GM11168 (cell line): ENCODE data around the gene PCDHB11.
"Not testable (repeated sequence)": the region's sequence is repeated elsewhere in the genome, so short reads cannot be mapped to it uniquely, and the experiment has no call there.

Experiments
- in situ Hi-C: fragments of 300-500 bp; cut with MboI; formaldehyde crosslinking; loops from one replicate; pipeline ENCODE4 v1.12.0; 2022; ENCODE audit warnings: low sequenced_read_pairs; ENCODE audit not compliant: unreplicated experiment

The PCDHB11 gene

DNA sequence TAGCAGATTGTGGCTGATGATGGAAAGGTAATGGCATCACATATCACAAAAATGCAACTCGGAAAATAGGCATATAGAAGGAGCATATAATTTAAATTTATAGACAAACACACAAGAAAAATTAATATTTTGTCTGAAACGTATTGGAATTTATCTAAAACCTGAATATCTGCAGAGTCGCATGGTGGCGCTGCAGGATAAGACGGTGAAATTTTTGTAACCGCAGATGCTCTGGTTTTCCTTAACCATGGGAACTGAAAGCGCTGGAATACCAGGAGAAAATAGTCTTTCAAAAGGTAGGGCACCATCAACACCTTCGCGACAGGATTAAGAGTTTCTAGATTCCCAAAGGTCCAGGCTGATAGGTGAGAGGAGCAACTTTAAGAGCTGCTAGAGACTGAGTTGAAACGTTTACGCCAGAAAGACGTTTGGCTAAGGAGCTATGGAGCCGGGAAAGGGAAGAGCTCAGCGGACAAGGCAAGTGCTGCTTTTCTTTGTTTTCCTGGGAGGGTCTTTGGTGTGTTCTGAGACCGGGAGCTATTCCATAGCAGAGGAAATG, 34.8 kb downstream of the PCDHB11 start:
- in situ Hi-C loops, result no loop called here

DNA sequence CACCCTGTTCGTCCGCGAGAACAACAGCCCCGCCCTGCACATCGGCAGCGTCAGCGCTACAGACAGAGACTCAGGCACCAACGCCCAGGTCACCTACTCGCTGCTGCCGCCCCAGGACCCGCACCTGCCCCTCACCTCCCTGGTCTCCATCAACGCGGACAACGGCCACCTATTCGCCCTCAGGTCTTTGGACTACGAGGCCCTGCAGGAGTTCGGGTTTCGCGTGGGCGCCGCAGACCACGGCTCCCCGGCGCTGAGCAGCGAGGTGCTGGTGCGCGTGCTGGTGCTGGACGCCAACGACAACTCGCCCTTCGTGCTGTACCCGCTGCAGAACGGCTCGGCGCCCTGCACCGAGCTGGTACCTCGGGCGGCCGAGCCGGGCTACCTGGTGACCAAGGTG, 36.5 kb downstream of the PCDHB11 start:
- in situ Hi-C loops, result not testable (repeated sequence)

DNA sequence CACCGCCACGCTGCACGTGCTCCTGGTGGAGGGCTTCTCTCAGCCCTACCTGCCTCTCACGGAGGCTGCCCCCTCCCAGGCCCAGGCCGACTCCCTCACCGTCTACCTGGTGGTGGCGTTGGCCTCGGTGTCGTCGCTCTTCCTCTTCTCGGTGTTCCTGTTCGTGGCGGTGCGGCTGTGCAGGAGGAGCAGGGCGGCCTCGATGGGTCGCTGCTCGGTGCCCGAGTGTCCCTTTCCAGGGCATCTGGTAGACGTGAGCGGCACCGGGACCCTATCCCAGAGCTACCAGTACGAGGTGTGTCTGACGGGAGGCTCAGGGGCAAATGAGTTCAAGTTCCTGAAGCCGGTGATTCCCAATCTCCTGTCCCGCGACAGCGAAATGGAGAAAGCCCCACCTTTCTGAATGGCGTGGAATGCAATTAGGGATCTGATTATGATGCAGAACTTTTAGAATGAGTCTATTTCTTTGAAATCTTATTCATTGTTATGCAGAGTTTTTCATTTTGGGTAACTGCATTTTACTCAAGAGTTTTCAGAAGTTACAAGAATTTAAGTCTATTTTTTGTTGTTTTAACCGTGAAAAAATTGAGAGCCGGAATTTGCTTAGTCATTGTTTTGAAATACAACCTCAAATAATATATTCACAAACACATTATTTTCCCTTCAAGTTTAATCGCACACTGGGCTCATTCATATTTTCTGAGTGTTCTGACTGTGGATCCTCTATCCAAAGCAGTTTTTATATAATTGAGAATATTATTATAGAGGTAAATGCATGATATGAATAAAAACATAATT, 37.3 kb downstream of the PCDHB11 start:
- in situ Hi-C loops, result no loop called here

DNA sequence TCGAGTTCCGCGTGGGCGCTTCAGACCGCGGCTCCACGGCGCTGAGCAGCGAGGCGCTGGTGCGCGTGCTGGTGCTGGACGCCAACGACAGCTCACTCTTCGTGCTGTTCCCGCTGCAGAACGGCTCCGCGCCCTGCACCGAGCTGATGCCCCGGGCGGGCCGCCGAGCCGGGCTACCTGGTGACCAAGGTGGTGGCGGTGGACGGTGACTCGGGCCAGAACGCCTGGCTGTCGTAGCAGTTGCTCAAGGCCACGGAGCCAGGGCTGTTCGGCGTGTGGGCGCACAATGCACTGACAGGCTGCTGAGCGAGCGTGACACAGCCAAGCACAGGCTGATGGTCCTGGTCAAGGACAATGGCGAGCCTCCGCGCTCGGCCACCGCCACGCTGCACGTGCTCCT, 42.1 kb downstream of the PCDHB11 start:
- in situ Hi-C loops, result no loop called here

DNA sequence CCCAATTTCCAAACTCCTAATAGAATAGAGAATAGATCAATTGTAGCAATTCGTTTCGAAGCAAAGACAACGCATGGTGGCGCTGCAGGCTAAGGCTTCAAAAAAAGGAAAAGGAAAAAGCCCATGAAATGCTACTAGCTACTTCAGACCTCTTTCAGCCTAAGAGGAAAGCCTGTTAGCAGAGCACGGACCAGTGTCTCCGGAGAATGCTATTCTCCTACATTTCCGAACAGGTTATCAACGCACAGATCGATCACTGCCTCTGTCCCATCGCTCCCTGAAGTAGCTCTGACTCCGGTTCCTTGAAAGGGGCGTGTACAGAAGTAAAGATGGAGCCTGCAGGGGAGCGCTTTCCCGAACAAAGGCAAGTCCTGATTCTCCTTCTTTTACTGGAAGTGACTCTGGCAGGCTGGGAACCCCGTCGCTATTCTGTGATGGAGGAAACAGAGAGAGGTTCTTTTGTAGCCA, 45.9 kb downstream of the PCDHB11 start, which contains the start of gene PCDHB15:
PCDHB15 (plus strand) TSS at position 146 of the 468 bp plus-strand sequence; CDS start at position 330, 184 bp downstream.
- in situ Hi-C loops, result no loop called here

DNA sequence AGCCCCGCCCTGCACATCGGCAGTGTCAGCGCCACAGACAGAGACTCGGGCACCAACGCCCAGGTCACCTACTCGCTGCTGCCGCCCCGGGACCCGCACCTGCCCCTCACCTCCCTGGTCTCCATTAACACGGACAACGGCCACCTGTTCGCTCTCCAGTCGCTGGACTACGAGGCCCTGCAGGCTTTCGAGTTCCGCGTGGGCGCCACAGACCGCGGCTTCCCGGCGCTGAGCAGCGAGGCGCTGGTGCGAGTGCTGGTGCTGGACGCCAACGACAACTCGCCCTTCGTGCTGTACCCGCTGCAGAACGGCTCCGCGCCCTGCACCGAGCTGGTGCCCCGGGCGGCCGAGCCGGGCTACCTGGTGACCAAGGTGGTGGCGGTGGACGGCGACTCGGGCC, 47.5 kb downstream of the PCDHB11 start:
- in situ Hi-C loops, result not testable (repeated sequence)

DNA sequence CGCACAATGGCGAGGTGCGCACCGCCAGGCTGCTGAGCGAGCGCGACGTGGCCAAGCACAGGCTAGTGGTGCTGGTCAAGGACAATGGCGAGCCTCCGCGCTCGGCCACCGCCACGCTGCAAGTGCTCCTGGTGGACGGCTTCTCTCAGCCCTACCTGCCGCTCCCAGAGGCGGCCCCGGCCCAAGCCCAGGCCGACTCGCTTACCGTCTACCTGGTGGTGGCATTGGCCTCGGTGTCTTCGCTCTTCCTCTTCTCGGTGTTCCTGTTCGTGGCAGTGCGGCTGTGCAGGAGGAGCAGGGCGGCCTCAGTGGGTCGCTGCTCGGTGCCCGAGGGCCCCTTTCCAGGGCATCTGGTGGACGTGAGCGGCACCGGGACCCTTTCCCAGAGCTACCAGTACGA, 48.0 kb downstream of the PCDHB11 start:
- in situ Hi-C loops, result not testable (repeated sequence)

DNA sequence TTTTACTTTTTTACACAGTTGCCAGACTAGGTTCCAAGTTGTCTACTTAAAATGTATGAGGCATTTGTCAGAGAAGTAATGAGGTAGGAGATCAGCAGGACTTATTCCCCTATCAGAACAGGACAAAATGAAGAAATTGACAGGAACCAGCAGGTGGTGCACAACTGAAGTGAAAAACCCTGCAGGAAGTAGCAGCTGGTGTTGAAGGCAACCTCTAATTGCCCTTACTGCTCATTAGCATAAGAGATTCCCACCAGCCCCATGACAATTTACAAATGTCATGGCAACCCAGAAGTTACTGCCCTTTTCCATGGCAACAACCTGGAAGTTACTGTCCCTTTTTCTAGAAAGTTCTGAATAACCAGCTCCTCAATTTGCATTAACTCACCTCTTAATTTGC, 51.1 kb downstream of the PCDHB11 start:
- in situ Hi-C loops, result no loop called here
